Measurements from ENCODE around the gene CEP63. TPM values are rescaled to one million over a fixed set of nuclear protein-coding genes. Genes with fewer than 3 reads are reported as not detected.

CEP63 gene
- total and polyA plus RNA-seq, 2 of the 8 experiments (the other 6 are each of a cell fraction or from before 2014, with no cell fraction given) = 5.3 to 18.2 TPM

- Histone ChIP-seq H3K23ac (ENCODE audit: insufficient read length) (no peak overlapping the region), H2BK12ac (ENCODE audit: low read depth, low read length) (peak overlapping the region; percentile 20; the same call in 1 of the 2 replicates), H4K5ac (ENCODE audit: insufficient read length, low read depth, low read length) (no peak overlapping the region), H3K27me3 (replicated peaks in 1 of 4; ENCODE audit: control insufficient read depth in 3 of 4, extremely low read depth in 1 of 4, insufficient read depth in 3 of 4, low read length in 3 of 4) (no peaks in the 10 kb centered on the region), H4K8ac (ENCODE audit: extremely low read depth, insufficient read depth, low read length) (peak overlapping the region; percentile 19; the same call in 1 of the 2 replicates), H2BK20ac (ENCODE audit: low read length) (no peak overlapping the region), H2AFZ (ENCODE audit: low read length) (peak overlapping the region; percentile 89), H3K56ac (replicated peaks; ENCODE audit: insufficient read length, low read depth, low read length) (no peak overlapping the region), H3K14ac (ENCODE audit: insufficient read length) (no peak overlapping the region), H2BK5ac (ENCODE audit: low read depth, low read length) (no peak overlapping the region; the same call in 1 of the 2 replicates), H3K27ac (ENCODE audit: low read depth, low read length) (peak overlapping the region; percentile 81), H2BK120ac (replicated peaks; ENCODE audit: low read depth, low read length) (no peak overlapping the region), H2AK5ac (ENCODE audit: low read depth, low read length) (no peak overlapping the region), H3K9ac (replicated peaks in 1 of 4; ENCODE audit: extremely low read depth in 1 of 4, low read depth in 3 of 4, low read length in 3 of 4) (peak overlapping the region; percentile 36 to 96 (median 90)), H3K4me3 (ENCODE audit: extremely low read depth in 1 of 4, insufficient read depth in 2 of 4, low read depth in 3 of 4, low read length in 4 of 4) (peak overlapping the region; percentile 68 to 96 (median 80)), H3K23me2 (ENCODE audit: low read depth, low read length) (peaks cover 11% of the 10 kb centered on the region), H3K18ac (ENCODE audit: extremely low read depth, low read length) (peak overlapping the region; percentile 16; the same call in 1 of the 2 replicates), H3K4me1 (replicated peaks in 1 of 4; ENCODE audit: control insufficient read depth in 3 of 4, insufficient read depth in 4 of 4, low read length in 3 of 4) (peaks cover 0 to 10% (median 7%) of the 10 kb centered on the region in 4 experiments; a peak in 6 of 7 replicates), H3K4me2 (ENCODE audit: insufficient read depth in 1 of 2, low read depth in 2 of 2, low read length in 2 of 2) (peak overlapping the region; percentile 90 to 93), H3K4ac (replicated peaks; ENCODE audit: insufficient read length, low read depth, low read length) (no peak overlapping the region), H3K79me1 (ENCODE audit: low read depth, low read length) (peaks cover 7% of the 10 kb centered on the region; the same call in 1 of the 2 replicates), H4K20me1 (replicated peaks in 1 of 2; ENCODE audit: control insufficient read depth in 1 of 2, insufficient read depth in 2 of 2, low read length in 2 of 2) (no peaks in the 10 kb centered on the region), H3K36me3 (ENCODE audit: control insufficient read depth in 2 of 4, insufficient read depth in 4 of 4, low read length in 3 of 4) (peaks cover 9 to 26% (median 22%) of the 10 kb centered on the region in 4 experiments), H4K91ac (replicated peaks; ENCODE audit: insufficient read length, low read length) (no peak overlapping the region), H3K79me2 (ENCODE audit: control insufficient read depth in 1 of 2, insufficient read depth in 2 of 2, low read length in 2 of 2) (peaks cover 0 to 40% of the 10 kb centered on the region in 2 experiments; a peak in 2 of 4 replicates), H3K9me3 (ENCODE audit: insufficient read depth in 2 of 2, low read depth in 1 of 2, low read length in 1 of 2) (no peaks in the 10 kb centered on the region), H2BK15ac (ENCODE audit: low read length) (no peak overlapping the region)
- 14% methylated on average over 24 of the region's 24 CpGs; no CpG with 5 or more reads in 1 of the 2 experiments for WGBS, 2 experiments (ENCODE audit: extremely low coverage in 1 of 2, insufficient coverage in 1 of 2, insufficient read length in 1 of 2, insufficient replicate concordance in 2 of 2, low coverage in 1 of 2, low lambda C conversion rate in 2 of 2, missing lambda C conversion rate in 1 of 2)
- POLR2A ChIA-PET (ENCODE audit: partially characterized antibody) = interaction anchor here (0.6 to 2.7 kb wide), 20 partner anchors 9 to 233 kb away, joined by 3 to 13 read pairs (median 4); partner anchors contain the start of gene AMOTL2
- no peak for DNase-seq (ENCODE audit: low read depth in 1 of 2, low spot score in 2 of 2)
- FAIRE-seq = no peak
- CTCF ChIA-PET (ENCODE audit: partially characterized antibody) = interaction anchor here (0.8 to 5.7 kb wide), 7 partner anchors 8 to 273 kb away, joined by 3 to 39 read pairs (median 3); no protein-coding TSS in a partner anchor
- TF ChIP-seq E2F6 (IDR thresholded peaks at IDR 0.05) (no peak), POLR2A (IDR thresholded peaks at IDR 0.05; ENCODE audit: control extremely low read depth in 1 of 2, low read depth in 2 of 2, low read length in 2 of 2) (no peak), POLR2AphosphoS5 (IDR thresholded peaks at IDR 0.05; ENCODE audit: low read depth, low read length) (no peak), KDM4A (IDR thresholded peaks at IDR 0.05; ENCODE audit: low read depth, low read length, severe bottlenecking) (peak; percentile 4), CTCF (IDR thresholded peaks at IDR 0.05; ENCODE audit: control extremely low read depth in 1 of 3, insufficient read depth in 1 of 3, low read depth in 1 of 3, low read length in 3 of 3) (no peak), BACH1 (IDR thresholded peaks at IDR 0.05; ENCODE audit: low read length) (no peak), HDAC6 (IDR thresholded peaks at IDR 0.05; ENCODE audit: low read depth, low read length) (no peak), RBBP5 (IDR thresholded peaks at IDR 0.05; ENCODE audit: borderline replicate concordance, low read depth, low read length) (no peak), TAF7 (optimal IDR thresholded peaks at IDR 0.05; ENCODE audit: borderline replicate concordance, low read depth, low read length) (peak; percentile 55)
Measured at GRCh38 chr3:134485075-134485717, 661 bp upstream of the CEP63 start.

Data from H1 (cell line).